Stimulated activated CD4-positive, alpha-beta T cell treated with anti-CD3 and anti-CD28 coated beads, Interleukin-12 subunit alpha, Interleukin-12 subunit beta, amount 100 ng/mL, for 48 hours (primary cell): ENCODE data around the gene PPP1R12A.
"Not testable (repeated sequence)": the region's sequence is repeated elsewhere in the genome, so short reads cannot be mapped to it uniquely, and the experiment has no call there.

Source experiments
- DNase-seq, 3 donors: peaks; one replicate each; pipeline ENCODE4 v3.0.0-alpha.2; 2020; ENCODE audit warnings: low read depth in 2 of 3, low spot score in 1 of 3

Gene PPP1R12A

DNA sequence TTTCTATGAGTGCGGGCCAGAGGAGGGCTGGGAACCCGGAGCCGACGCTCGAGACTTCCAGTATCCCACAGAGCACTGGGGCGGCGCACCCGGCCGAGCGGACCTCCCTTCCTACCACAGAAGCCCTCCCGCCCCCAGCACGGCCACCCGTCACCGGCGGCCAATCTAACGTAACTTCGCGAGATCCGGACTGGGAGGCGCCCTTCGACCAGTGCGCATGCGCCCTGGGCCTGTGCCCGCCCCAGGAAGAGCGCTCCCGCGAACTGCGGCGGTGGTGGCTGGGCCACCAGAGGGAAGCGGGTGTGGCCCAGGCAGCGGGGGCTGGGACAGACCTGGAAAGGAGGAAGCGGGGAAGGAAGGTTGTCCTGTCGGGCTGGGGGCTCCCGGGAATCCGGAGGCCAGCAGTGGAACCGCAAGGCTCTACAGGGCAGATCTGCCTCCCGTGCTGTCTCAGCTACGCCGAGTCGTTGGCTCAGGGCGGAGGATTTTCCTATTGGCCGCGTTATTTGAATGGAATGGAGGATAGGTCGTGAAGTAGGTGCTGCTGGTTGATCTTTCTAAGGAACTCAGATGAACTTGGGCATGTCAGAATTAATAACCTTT is at the start of gene PPP1R12A:
PPP1R12A (minus strand) TSS at position 77 of the 603 bp plus-strand sequence. CDS start 166 bp downstream, outside the sequence.
- DNase-seq: peak; percentile 88 to 93 (median 89)

DNA sequence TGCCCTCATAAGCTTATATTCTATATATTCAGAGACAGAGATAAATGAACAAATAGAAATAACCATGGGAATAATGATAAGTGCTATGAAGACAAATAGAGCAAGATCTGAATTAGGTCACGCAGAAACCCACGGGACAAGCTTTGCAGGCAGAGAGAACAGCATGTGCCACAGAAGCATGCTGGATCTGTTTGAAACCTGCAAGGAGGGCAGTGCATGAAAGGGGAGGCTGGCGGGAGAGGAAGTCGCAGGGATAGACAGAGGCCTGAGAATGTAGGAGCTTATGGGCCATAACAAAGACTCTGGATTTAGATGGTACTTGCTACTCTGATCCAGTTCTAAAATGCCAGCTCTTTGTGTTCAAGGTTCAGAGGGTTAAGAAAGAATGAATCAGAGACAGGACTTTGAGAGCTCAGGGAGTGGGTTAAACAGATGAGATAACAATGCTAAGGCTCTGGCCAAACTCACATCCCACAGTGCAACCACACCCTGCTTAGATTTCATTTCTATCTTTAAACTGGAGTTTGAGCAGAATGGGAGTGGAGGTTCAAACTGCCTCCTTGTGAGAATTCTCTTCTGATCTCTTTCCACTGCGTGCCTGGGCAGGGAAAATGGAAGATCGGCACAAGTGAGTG is 49.2 kb upstream of the PPP1R12A start:
- no peak for DNase-seq

DNA sequence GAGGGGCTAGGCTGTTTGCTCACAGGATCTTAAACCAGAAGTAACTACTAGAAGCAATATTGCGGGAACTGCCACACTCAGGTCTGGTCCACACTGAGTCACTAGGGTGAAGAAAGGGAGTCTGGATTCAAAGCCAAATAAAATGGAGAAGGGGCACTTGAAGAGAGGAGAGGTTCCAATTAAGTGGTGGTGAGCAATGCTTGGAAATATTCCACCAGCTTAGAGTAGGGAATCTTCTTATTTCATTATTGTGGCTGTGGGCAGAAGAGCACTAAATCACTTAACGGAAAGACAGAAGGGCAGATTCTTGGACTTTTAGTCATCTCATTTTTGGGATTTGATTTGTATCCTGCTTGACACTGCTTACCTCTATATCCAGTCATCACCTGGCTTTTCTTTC is 48.6 kb upstream of the PPP1R12A start:
- DNase-seq: no peak

GRCh38 chr12:79982086-79983062 is 47.5 kb upstream of the PPP1R12A start:
- DNase-seq: no peak

GRCh38 chr12:79978692-79979091 is 43.8 kb upstream of the PPP1R12A start:
- DNase-seq: no peak

DNA sequence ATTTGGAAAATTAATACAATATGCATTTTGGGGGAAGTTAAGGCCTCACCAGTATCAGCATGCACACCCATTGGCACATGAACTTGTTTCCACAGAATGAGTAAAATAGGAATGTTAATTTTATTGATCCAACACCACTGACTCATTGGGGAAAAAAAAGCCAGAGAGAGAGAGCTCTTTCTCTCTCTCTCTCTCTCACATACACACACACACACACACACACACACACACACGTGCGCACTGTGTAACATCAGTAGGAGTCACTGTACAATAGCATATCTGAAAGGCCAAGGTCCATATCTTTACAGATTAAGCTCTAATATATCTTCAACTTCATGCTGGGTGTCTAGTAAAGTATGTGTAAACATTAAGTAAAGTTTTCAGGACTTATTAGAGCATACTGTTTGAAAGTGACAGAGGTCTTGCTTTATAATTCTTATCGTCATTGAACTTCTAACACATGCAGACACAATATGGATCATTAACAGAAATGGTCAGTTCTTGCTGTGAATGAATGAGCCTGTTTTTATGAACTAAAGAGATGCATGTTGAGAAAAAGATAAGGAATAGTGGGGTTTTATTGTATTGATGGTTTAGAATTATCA is 43.1 kb upstream of the PPP1R12A start:
- DNase-seq: not testable (repeated sequence)

- DNase-seq: no peak
These were observed 40.2 kb upstream of the PPP1R12A start for GRCh38 chr12:79975143-79975542.

GRCh38 chr12:79973801-79974200 is 38.9 kb upstream of the PPP1R12A start:
- no peak for DNase-seq

- no peak for DNase-seq
These were observed 29.3 kb upstream of the PPP1R12A start for GRCh38 chr12:79964100-79964627.

GRCh38 chr12:79961411-79961810 is 26.5 kb upstream of the PPP1R12A start:
- DNase-seq: no peak

DNA sequence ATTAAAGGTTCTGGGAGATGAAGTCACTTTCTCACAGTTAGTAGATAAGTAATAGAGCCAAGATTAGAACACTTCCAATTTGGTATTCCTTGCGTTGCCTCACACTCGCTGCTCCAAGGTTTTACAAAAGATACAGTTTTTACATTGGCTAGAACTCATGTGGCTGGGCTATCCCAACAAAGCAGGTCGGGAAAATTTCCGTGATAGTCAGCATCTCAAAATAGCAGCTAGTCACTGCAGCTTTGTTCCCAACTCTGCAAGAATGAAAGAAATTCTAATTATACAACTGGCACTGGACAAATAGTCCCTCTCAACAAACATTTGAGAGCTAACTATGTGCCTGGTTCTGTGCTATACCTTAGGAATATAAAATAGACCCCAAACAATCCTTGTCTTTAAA is 24.6 kb upstream of the PPP1R12A start:
- DNase-seq: no peak

- no peak for DNase-seq
These were observed 22.0 kb upstream of the PPP1R12A start for GRCh38 chr12:79956896-79957295.

DNA sequence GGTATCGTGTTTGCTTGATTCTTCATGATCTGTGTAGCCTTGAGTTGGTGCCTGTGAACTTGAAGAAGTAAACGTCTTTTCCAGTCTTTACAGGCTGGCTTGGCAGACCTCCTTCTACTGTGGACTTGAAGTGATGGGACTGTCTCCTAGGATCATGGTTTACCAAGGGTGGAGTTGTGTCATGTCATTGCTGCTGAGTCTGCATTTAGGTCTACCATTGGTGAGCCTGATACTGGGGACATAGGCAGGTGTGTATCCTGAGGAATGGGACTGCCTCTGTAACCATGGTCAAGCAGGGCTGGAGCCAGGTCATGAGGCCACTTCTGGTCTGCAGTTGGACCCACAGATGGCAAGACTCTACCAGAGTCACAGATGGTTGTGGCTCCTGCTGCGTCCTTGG is 20.7 kb upstream of the PPP1R12A start:
- no peak for DNase-seq

DNA sequence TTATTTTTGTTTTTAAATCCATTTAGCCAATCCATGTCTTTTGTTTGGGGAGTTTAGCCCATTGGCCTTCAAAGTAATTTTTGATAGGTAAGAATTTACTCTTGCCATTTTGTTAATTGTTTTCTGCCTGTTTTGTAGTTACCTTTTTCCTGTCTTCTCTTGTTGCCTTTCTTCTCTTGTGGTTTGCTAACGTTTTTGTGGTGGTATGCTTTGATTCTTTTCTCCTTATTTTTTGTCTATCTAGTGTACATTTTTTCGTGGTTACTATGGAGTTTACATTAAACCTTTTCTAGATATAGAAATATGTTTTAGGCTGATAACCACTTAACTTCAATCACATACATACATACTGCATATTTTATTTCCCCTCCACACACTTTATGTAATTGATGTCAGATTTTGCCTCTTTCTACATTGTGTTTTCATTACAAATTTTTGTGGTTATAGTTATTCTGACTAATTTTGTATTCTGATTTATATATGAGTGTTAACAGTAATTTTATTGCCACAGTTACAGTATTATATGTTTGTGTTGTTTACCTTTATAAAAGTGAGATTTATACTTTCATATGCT is 19.2 kb upstream of the PPP1R12A start:
- no peak for DNase-seq

DNA sequence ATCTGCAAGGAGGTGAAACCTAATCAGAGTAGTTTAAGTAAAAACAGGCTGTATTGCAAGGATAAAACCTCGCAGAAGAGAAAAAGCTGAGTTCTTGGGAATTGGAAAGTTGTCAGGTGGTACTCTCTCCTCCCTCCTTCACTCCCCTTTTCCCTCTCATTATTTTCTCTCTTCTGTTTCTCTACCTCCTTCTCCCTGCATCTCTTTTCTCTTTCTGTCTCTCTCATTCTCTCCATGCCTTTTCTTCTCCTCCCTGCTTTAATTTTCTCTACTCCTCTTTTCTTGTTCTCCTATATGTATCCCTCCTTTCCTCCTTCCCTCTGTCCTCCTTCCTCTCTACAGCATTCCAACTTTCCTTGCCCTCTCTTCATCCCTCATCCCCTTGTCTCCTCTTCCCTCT is 14.2 kb upstream of the PPP1R12A start:
- no peak for DNase-seq

GRCh38 chr12:79945433-79945832 is 10.5 kb upstream of the PPP1R12A start:
- no peak for DNase-seq

- no peak for DNase-seq
These were observed 9.7 kb upstream of the PPP1R12A start for GRCh38 chr12:79944565-79944964.

DNA sequence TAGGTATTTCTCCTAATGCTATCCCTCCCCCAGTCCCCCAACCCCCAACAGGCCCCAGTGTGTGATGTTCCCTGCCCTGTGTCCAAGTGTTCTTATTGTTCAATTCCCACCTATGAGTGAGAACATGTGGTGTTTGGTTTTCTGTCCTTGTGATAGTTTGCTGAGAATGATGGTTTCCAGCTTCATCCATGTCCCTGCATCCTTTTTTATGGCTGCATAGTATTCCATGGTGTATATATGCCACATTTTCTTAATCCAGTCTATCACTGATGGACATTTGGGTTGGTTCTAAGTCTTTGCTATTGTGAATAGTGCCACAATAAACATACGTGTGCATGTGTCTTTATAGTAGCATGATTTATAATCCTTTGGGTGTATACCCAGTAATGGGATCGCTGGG is 7.9 kb upstream of the PPP1R12A start:
- DNase-seq: not testable (repeated sequence)

GRCh38 chr12:79939728-79940310 is 4.9 kb upstream of the PPP1R12A start:
- no peak for DNase-seq

GRCh38 chr12:79938843-79939242 is 3.9 kb upstream of the PPP1R12A start:
- DNase-seq: no peak
